WTC11 (cell line): Measurements from ENCODE around the gene MBNL1. TPM values are rescaled to one million over a fixed set of nuclear protein-coding genes. Genes with fewer than 3 reads are reported as not detected.

Experiments used
- ATAC-seq: fragments of 200-7000 bp; cut with Tn5 transposase; 2 replicates; pipeline ENCODE4 v1.10.0; 2021; ENCODE audit warnings: mild to moderate bottlenecking, moderate library complexity
- CTCF ChIA-PET: fragments of 300-600 bp; sonication (Branson Sonifier 250); formaldehyde crosslinking; loops from one replicate; lab custom pipeline; 2021; ENCODE audit warnings: antibody characterized with exemption; lab: Charles Lee
- POLR2A ChIA-PET: fragments of 350-600 bp; sonication (Branson Sonifier 250); formaldehyde crosslinking; loops from one replicate; lab custom pipeline; 2021; ENCODE audit warnings: antibody characterized with exemption; lab: Charles Lee
- DNase-seq: peaks from one replicate; pipeline ENCODE4 v3.0.0; 2021; ENCODE audit warnings: low spot score
- H3K27ac Mint-ChIP-seq: 2 replicates; pipeline ENCODE4 v1.8.0; 2021; ENCODE audit warnings: mixed read lengths
- H3K27me3 Mint-ChIP-seq: 2 replicates; pipeline ENCODE4 v1.8.0; 2021; ENCODE audit warnings: low read depth, mild to moderate bottlenecking, moderate library complexity, mixed read lengths
- H3K36me3 Mint-ChIP-seq: 2 replicates; pipeline ENCODE4 v1.8.0; 2021; ENCODE audit warnings: mixed read lengths
- H3K4me1 Mint-ChIP-seq: 2 replicates; pipeline ENCODE4 v1.8.0; 2022; ENCODE audit warnings: mixed read lengths
- H3K4me3 Mint-ChIP-seq: 2 replicates; pipeline ENCODE4 v1.8.0; 2021; ENCODE audit warnings: mild to moderate bottlenecking, moderate library complexity, mixed read lengths
- H3K9me3 Mint-ChIP-seq: 2 replicates; pipeline ENCODE4 v1.8.0; 2021; ENCODE audit warnings: mixed read lengths
- ATF2 ChIP-seq: sonication (generic); formaldehyde crosslinking; IDR thresholded peaks from 2 replicates; pipeline ENCODE4 v1.8.1; 2022; ENCODE audit warnings: low read depth, missing genetic modification reagents, borderline replicate concordance
- CBFB ChIP-seq: sonication (generic); formaldehyde crosslinking; IDR thresholded peaks from 2 replicates; pipeline ENCODE4 v1.8.1; 2022; ENCODE audit warnings: mild to moderate bottlenecking, low read depth, missing genetic modification reagents
- CDX4 ChIP-seq: fragments of 250-450 bp; sonication (Bioruptor Pico); IDR thresholded peaks from 2 replicates; pipeline ENCODE4 v1.9.0; 2021; ENCODE audit warnings: moderate library complexity, mild to moderate bottlenecking, inconsistent platforms, borderline replicate concordance
- CREB1 ChIP-seq: sonication (generic); formaldehyde crosslinking; IDR thresholded peaks from 2 replicates; pipeline ENCODE4 v1.8.0; 2023; ENCODE audit warnings: mild to moderate bottlenecking, missing genetic modification reagents
- CREM ChIP-seq: sonication (generic); formaldehyde crosslinking; IDR thresholded peaks from 2 replicates; pipeline ENCODE4 v1.8.1; 2022; ENCODE audit warnings: mild to moderate bottlenecking, missing genetic modification reagents, moderate library complexity
- CTCF ChIP-seq: fragments of 200-600 bp; IDR thresholded peaks from 2 replicates; pipeline ENCODE4 v1.8.0; 2022; ENCODE audit warnings: antibody characterized with exemption
- E2F5 ChIP-seq: sonication (generic); formaldehyde crosslinking; IDR thresholded peaks from 2 replicates; pipeline ENCODE4 v1.8.1; 2022; ENCODE audit warnings: mild to moderate bottlenecking, moderate library complexity, missing genetic modification reagents
- ELF4 ChIP-seq: sonication (generic); formaldehyde crosslinking; IDR thresholded peaks from 2 replicates; pipeline ENCODE4 v1.8.1; 2022; ENCODE audit warnings: low read depth, mild to moderate bottlenecking, moderate library complexity, missing genetic modification reagents
- ESRRA ChIP-seq: sonication (generic); formaldehyde crosslinking; IDR thresholded peaks from 2 replicates; pipeline ENCODE4 v1.8.1; 2022; ENCODE audit warnings: mild to moderate bottlenecking, missing genetic modification reagents, borderline replicate concordance
- FOXK1 ChIP-seq: sonication (generic); formaldehyde crosslinking; IDR thresholded peaks from 2 replicates; pipeline ENCODE4 v1.8.0; 2022; ENCODE audit warnings: mild to moderate bottlenecking, moderate library complexity, missing genetic modification reagents
- HMGA2 ChIP-seq: fragments of 250-450 bp; sonication (Bioruptor Pico); IDR thresholded peaks from 2 replicates; pipeline ENCODE4 v1.4.0; 2021; ENCODE audit warnings: mild to moderate bottlenecking, moderate library complexity
- IRF2 ChIP-seq: sonication (generic); formaldehyde crosslinking; IDR thresholded peaks from 2 replicates; pipeline ENCODE4 v1.8.0; 2022; ENCODE audit warnings: low read depth, missing genetic modification reagents, borderline replicate concordance
- MXD4 ChIP-seq: fragments of 250-450 bp; sonication (Bioruptor Pico); IDR thresholded peaks from 2 replicates; pipeline ENCODE4 v1.8.0; 2021; ENCODE audit warnings: mild to moderate bottlenecking, moderate library complexity, borderline replicate concordance
- MYBL2 ChIP-seq: sonication (generic); formaldehyde crosslinking; IDR thresholded peaks from 2 replicates; pipeline ENCODE4 v1.8.1; 2023; ENCODE audit warnings: mild to moderate bottlenecking, moderate library complexity, missing genetic modification reagents
- NFATC4 ChIP-seq: fragments of 250-450 bp; sonication (Bioruptor Pico); IDR thresholded peaks from 2 replicates; pipeline ENCODE4 v1.9.0; 2021; ENCODE audit warnings: mild to moderate bottlenecking
- NR2C2 ChIP-seq: sonication (generic); formaldehyde crosslinking; IDR thresholded peaks from 2 replicates; pipeline ENCODE4 v1.8.0; 2022; ENCODE audit warnings: mild to moderate bottlenecking, missing genetic modification reagents
- RELA ChIP-seq: sonication (generic); formaldehyde crosslinking; IDR thresholded peaks from 2 replicates; pipeline ENCODE4 v1.8.1; 2022; ENCODE audit warnings: missing genetic modification reagents, mild to moderate bottlenecking, borderline replicate concordance
- RORB ChIP-seq: fragments of 250-450 bp; sonication (Bioruptor Pico); IDR thresholded peaks from 2 replicates; pipeline ENCODE4 v1.9.0; 2021; ENCODE audit warnings: mild to moderate bottlenecking
- SMAD4 ChIP-seq: sonication (generic); formaldehyde crosslinking; IDR thresholded peaks from 2 replicates; pipeline ENCODE4 v1.8.0; 2022; ENCODE audit warnings: mild to moderate bottlenecking, missing genetic modification reagents
- SOX15 ChIP-seq: fragments of 250-450 bp; sonication (Bioruptor Pico); IDR thresholded peaks from 2 replicates; pipeline ENCODE4 v1.9.0; 2021; ENCODE audit warnings: mild to moderate bottlenecking
- TEAD1 ChIP-seq: sonication (generic); formaldehyde crosslinking; IDR thresholded peaks from 2 replicates; pipeline ENCODE4 v1.8.0; 2022; ENCODE audit warnings: mild to moderate bottlenecking, missing genetic modification reagents
- ZBTB43 ChIP-seq: sonication (generic); formaldehyde crosslinking; IDR thresholded peaks from 2 replicates; pipeline ENCODE4 v1.8.1; 2023; ENCODE audit warnings: mild to moderate bottlenecking, missing genetic modification reagents
- ZMAT4 ChIP-seq: fragments of 250-450 bp; sonication (Bioruptor Pico); IDR thresholded peaks from 2 replicates; pipeline ENCODE4 v1.9.0; 2021; ENCODE audit warnings: mild to moderate bottlenecking
- ZNF138 ChIP-seq: sonication (generic); formaldehyde crosslinking; conservative IDR thresholded peaks from 2 replicates; pipeline ENCODE4 v1.8.1; 2022; ENCODE audit warnings: mild to moderate bottlenecking, moderate library complexity, missing genetic modification reagents
- total RNA-seq: library from RNA; stranded (reverse); gene quantifications from 3 replicates; pipeline ENCODE4 v1.2.3, GENCODE V29; 2021

The MBNL1 gene
- total RNA-seq, 1 experiment from 2014 or later: 20.4 TPM

- TF ChIP-seq ELF4 (CRISPR knock-in tag) (no peak), ZBTB43 (CRISPR knock-in tag) (no peak), FOXK1 (CRISPR knock-in tag) (no peak)
- TF ChIP-seq, all 79 proteins: peak for 0
Measured at GRCh38 chr3:152261329-152261728, 7.4 kb upstream of the MBNL1 start (continued).

GRCh38 chr3:152263711-152264110 lies 5.0 kb upstream of the MBNL1 start:
- H3K27me3 Mint-ChIP-seq: peaks cover 22% of the 10 kb centered on the region
- no peak overlapping the region for H3K4me3 Mint-ChIP-seq
- no peaks in the 10 kb centered on the region for H3K9me3 Mint-ChIP-seq
- no peak for DNase-seq
- H3K4me1 Mint-ChIP-seq: peaks cover 16% of the 10 kb centered on the region
- TF ChIP-seq IRF2 (CRISPR knock-in tag) (no peak), RELA (CRISPR knock-in tag) (no peak), RORB (no peak), E2F5 (CRISPR knock-in tag) (no peak), ESRRA (CRISPR knock-in tag) (no peak), CDX4 (no peak), TEAD1 (CRISPR knock-in tag) (no peak), SOX15 (no peak), ELF4 (CRISPR knock-in tag) (no peak), CBFB (CRISPR knock-in tag) (no peak), SMAD4 (CRISPR knock-in tag) (no peak), ZNF138 (CRISPR knock-in tag) (no peak), HMGA2 (CRISPR knock-in tag) (no peak), ATF2 (CRISPR knock-in tag) (no peak), CREM (CRISPR knock-in tag) (no peak), MYBL2 (CRISPR knock-in tag) (no peak), CTCF (no peak)
- ATAC-seq: no peak
- ChIA-PET POLR2A (no interaction called here), CTCF (no interaction called here)
- no peaks in the 10 kb centered on the region for H3K36me3 Mint-ChIP-seq
- H3K27ac Mint-ChIP-seq: no peak overlapping the region

- ATAC-seq: no peak
- CTCF ChIA-PET: no interaction called here
- no peak for DNase-seq
- TF ChIP-seq NR2C2 (CRISPR knock-in tag): no peak
- no peak for TF ChIP-seq MYBL2 (CRISPR knock-in tag)
- TF ChIP-seq ESRRA (CRISPR knock-in tag): no peak
- TF ChIP-seq NFATC4 (CRISPR knock-in tag): no peak
- TF ChIP-seq ELF4 (CRISPR knock-in tag): no peak
- no peak for TF ChIP-seq CREB1 (CRISPR knock-in tag)
- TF ChIP-seq MXD4 (CRISPR knock-in tag): no peak
- TF ChIP-seq ZMAT4: no peak
- no peak for TF ChIP-seq E2F5 (CRISPR knock-in tag)
- no peak overlapping the region for H3K27ac Mint-ChIP-seq
- peaks cover 22% of the 10 kb centered on the region for H3K27me3 Mint-ChIP-seq
- no peaks in the 10 kb centered on the region for H3K36me3 Mint-ChIP-seq
- no peak overlapping the region for H3K4me3 Mint-ChIP-seq
- no peaks in the 10 kb centered on the region for H3K9me3 Mint-ChIP-seq
- peaks cover 16% of the 10 kb centered on the region for H3K4me1 Mint-ChIP-seq
- POLR2A ChIA-PET: no interaction called here
Measured at GRCh38 chr3:152264378-152264777, 4.4 kb upstream of the MBNL1 start.
